Measurements from ENCODE around the gene MYO9B. TPM values are rescaled to one million over a fixed set of nuclear protein-coding genes. Genes with fewer than 3 reads are reported as not detected.

The MYO9B gene
- total and polyA plus RNA-seq, 7 donors, result 24.6 to 95.0 (median 48.2) TPM

GRCh38 chr19:17206736-17207581 is 131.4 kb downstream of the MYO9B start:
- DNase-seq, result no peak
- TF ChIP-seq POLR2A (IDR thresholded peaks at IDR 0.05) (no peak), EP300 (IDR thresholded peaks at IDR 0.05) (no peak), POLR2AphosphoS5 (IDR thresholded peaks at IDR 0.05) (no peak)
- TF ChIP-seq, protein P1, sequence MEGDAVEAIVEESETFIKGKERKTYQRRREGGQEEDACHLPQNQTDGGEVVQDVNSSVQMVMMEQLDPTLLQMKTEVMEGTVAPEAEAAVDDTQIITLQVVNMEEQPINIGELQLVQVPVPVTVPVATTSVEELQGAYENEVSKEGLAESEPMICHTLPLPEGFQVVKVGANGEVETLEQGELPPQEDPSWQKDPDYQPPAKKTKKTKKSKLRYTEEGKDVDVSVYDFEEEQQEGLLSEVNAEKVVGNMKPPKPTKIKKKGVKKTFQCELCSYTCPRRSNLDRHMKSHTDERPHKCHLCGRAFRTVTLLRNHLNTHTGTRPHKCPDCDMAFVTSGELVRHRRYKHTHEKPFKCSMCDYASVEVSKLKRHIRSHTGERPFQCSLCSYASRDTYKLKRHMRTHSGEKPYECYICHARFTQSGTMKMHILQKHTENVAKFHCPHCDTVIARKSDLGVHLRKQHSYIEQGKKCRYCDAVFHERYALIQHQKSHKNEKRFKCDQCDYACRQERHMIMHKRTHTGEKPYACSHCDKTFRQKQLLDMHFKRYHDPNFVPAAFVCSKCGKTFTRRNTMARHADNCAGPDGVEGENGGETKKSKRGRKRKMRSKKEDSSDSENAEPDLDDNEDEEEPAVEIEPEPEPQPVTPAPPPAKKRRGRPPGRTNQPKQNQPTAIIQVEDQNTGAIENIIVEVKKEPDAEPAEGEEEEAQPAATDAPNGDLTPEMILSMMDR (IDR thresholded peaks at IDR 0.05), result no peak
- Histone ChIP-seq H3K4me1 (no peaks in the 10 kb centered on the region), H3K27ac (no peak overlapping the region), H3K36me3 (peaks cover 17 to 89% (median 46%) of the 10 kb centered on the region in 4 donors), H3K9me3 (no peaks in the 10 kb centered on the region), H3K4me3 (no peak overlapping the region), H3K27me3 (no peaks in the 10 kb centered on the region)
- 93 to 94% methylated on average over 25 of the region's 25 CpGs for WGBS, 2 donors
- intact Hi-C loops (cut with DNase I), result no loop called here

GRCh38 chr19:17209126-17210036 is 133.8 kb downstream of the MYO9B start:
- Histone ChIP-seq H3K27ac (no peak overlapping the region), H3K27me3 (no peaks in the 10 kb centered on the region), H3K4me3 (no peak overlapping the region), H3K4me1 (peaks cover 0 to 2% (median under 1%) of the 10 kb centered on the region in 4 donors), H3K36me3 (peaks cover 10 to 78% (median 38%) of the 10 kb centered on the region in 4 donors), H3K9me3 (no peaks in the 10 kb centered on the region)
- DNase-seq, result no peak
- TF ChIP-seq POLR2AphosphoS5 (IDR thresholded peaks at IDR 0.05) (no peak), POLR2A (IDR thresholded peaks at IDR 0.05) (no peak), EP300 (IDR thresholded peaks at IDR 0.05) (no peak)
- TF ChIP-seq, protein P1 (IDR thresholded peaks at IDR 0.05), result no peak
- 79 to 80% methylated on average over 28 of the region's 28 CpGs for WGBS, 2 donors
- intact Hi-C loops (cut with DNase I), result no loop called here

- peaks cover 10 to 73% (median 36%) of the 10 kb centered on the region in 4 donors for H3K36me3 ChIP-seq
- 92 to 94% methylated on average over 14 of the region's 14 CpGs for WGBS, 2 donors
- DNase-seq, result no peak
- no peaks in the 10 kb centered on the region for H3K27me3 ChIP-seq
- intact Hi-C loops (cut with DNase I), result no loop called here
- no peak overlapping the region for H3K4me3 ChIP-seq
- TF ChIP-seq POLR2AphosphoS5 (IDR thresholded peaks at IDR 0.05) (no peak), POLR2A (IDR thresholded peaks at IDR 0.05) (no peak), EP300 (IDR thresholded peaks at IDR 0.05) (no peak)
- TF ChIP-seq, protein P1 (IDR thresholded peaks at IDR 0.05), result no peak
- H3K4me1 ChIP-seq, result peaks cover 0 to 8% (median 6%) of the 10 kb centered on the region in 4 donors
- no peaks in the 10 kb centered on the region for H3K9me3 ChIP-seq
- H3K27ac ChIP-seq, result no peak overlapping the region
These were observed 134.7 kb downstream of the MYO9B start for GRCh38 chr19:17210296-17210695.

DNA sequence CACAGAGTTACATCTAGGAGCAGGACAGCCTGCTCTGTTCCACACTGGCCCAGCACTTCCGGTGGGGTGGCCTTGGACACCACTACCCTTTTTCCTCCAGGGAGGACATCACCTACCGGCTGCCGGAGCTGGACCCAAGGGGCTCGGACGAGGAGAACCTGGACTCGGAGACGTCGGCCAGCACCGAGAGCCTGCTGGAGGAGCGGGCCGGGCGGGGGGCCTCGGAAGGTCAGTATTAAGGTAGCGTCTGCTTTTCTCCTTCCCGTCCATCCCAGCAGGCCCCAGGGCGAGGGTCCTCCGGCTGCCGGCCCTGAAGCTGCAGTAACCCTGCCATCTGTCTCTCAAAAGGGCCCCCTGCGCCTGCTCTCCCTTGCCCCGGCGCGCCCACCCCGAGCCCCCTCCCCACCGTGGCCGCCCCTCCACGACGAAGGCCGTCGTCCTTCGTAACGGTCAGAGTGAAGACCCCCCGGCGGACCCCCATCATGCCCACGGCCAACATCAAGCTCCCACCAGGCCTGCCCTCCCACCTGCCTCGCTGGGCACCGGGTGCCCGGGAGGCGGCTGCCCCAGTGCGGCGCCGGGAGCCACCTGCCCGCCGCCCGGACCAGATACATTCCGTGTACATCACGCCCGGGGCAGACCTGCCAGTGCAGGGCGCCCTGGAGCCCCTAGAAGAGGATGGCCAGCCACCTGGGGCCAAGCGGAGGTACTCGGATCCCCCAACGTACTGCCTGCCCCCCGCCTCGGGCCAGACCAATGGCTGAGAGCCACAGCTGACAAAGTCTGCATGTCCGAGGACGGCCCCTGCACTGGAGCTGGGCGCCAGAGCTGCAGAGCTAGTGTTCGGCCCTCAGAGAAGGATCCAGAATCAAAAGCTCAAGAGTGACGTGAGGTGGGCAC is 136.2 kb downstream of the MYO9B start:
- 95% methylated on average over 58 of the region's 58 CpGs for WGBS, 2 donors
- Histone ChIP-seq H3K27me3 (no peaks in the 10 kb centered on the region), H3K27ac (no peak overlapping the region), H3K4me3 (no peak overlapping the region), H3K4me1 (peaks cover 0 to 19% (median 14%) of the 10 kb centered on the region in 4 donors), H3K36me3 (peaks cover 0 to 59% (median 24%) of the 10 kb centered on the region in 4 donors), H3K9me3 (no peaks in the 10 kb centered on the region)
- intact Hi-C loops (cut with DNase I), result no loop called here
- no peak for DNase-seq
- no peak for TF ChIP-seq POLR2AphosphoS5 (IDR thresholded peaks at IDR 0.05)
- TF ChIP-seq EP300 (IDR thresholded peaks at IDR 0.05), result no peak
- no peak for TF ChIP-seq POLR2A (IDR thresholded peaks at IDR 0.05)
- TF ChIP-seq, protein P1 (IDR thresholded peaks at IDR 0.05), result no peak

Data from sigmoid colon (tissue), 7 donors.